GM13976 (cell line): ENCODE measurements around the gene DENND2C.

Experiments
- DNase-seq: peaks from one replicate; pipeline ENCODE4 v3.0.0; 2012; ENCODE audit warnings: low spot score
- in situ Hi-C: fragments of 300-500 bp; cut with MboI; formaldehyde crosslinking; loops from one replicate; pipeline ENCODE4 v1.12.0; 2022; ENCODE audit warnings: low sequenced_read_pairs, mixed read lengths, inconsistent platforms; ENCODE audit not compliant: unreplicated experiment
- TF ChIP-seq, protein P1 (sequence below): IDR thresholded peaks from 2 replicates; pipeline ENCODE4 v1.5.1; 2012; ENCODE audit warnings: borderline replicate concordance, mild to moderate bottlenecking; ENCODE audit not compliant: insufficient read depth; ENCODE audit errors: extremely low read depth, missing control alignments, control extremely low read depth

The DENND2C gene

DNA sequence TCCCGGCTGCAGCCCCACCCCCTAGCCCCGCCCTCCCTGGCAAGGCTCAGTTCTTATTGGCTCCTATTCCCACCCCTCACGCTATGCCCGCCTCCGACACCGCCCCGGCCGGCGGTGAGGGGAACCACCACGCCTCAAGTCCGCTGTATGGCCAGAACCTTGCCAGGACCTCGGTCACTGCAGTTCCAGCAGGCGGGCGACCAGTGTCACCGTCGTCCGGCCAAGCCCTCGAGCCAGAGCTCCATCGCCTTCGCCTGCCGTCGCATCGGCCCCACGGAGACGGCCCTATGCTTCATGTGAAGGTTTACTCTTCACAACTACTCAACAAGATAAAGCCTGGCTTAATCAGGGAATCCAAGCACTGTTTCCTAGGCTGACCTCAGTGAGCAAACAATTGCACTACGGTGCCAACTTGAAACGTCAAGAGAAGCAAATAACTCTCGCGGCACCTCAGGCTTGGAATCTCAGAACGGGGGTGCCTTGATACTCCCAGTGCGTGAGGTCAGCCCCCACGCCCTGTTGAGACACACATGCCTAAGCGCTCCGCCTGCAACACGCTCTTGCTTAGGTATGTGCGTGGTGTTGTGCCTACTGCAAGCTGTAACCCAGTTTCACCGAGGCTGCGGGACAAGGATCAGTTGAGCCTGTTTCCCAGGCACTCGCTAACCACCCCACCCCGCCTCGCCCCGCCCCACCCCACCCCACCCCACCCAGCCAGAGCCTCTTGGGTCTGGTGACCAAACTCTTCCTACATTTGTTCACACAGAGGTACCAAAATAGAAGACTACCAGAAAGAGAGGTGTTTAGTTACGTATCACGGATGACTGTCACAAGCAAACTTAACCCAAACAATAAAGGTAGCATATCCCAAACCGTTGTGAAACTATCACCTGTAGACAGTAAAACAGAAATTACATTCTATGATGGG, 498 bp upstream of the DENND2C start:
- in situ Hi-C loops = no loop called here
- TF ChIP-seq, protein P1, sequence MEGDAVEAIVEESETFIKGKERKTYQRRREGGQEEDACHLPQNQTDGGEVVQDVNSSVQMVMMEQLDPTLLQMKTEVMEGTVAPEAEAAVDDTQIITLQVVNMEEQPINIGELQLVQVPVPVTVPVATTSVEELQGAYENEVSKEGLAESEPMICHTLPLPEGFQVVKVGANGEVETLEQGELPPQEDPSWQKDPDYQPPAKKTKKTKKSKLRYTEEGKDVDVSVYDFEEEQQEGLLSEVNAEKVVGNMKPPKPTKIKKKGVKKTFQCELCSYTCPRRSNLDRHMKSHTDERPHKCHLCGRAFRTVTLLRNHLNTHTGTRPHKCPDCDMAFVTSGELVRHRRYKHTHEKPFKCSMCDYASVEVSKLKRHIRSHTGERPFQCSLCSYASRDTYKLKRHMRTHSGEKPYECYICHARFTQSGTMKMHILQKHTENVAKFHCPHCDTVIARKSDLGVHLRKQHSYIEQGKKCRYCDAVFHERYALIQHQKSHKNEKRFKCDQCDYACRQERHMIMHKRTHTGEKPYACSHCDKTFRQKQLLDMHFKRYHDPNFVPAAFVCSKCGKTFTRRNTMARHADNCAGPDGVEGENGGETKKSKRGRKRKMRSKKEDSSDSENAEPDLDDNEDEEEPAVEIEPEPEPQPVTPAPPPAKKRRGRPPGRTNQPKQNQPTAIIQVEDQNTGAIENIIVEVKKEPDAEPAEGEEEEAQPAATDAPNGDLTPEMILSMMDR = no peak

DNA sequence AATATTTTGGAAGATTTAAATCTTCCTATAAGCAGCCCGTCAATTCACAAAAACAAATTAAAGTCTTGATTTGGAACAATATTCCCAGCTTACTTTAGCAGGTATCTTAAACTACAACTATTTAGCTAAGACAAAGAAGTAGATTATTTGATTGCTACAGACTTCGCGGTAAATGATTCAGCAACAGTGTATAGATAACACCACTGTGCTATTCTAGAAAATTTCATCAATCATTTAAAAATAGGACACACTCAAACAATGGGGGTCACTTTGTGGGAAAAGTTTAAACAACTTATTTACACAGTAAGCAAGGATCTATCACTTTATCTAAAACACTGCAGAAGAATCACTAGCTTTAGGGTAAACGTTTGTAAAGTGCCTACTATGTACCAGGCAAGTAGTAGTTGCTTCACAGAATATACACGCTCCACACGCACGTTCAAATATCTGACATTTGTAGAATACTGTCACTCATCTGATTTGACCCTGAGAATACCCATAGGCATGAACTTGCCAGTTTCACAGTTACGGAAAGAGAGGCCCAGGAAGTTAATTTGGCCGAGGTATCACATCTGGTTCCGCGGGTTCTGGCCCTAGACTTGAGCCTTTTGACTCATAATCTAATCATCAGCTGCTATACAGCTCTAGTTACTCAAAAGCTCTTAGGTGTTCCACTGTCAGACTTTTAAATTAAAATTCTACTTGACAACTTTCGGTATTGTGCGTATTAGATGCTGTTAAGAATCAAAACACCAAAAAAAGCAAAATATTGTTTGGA, 876 bp downstream of the DENND2C start:
- DNase-seq = no peak
- TF ChIP-seq, protein P1 = no peak
- in situ Hi-C loops = no loop called here

More for the DNA sequence above, 498 bp upstream of the DENND2C start:
- peak; percentile 97 for DNase-seq

DNA sequence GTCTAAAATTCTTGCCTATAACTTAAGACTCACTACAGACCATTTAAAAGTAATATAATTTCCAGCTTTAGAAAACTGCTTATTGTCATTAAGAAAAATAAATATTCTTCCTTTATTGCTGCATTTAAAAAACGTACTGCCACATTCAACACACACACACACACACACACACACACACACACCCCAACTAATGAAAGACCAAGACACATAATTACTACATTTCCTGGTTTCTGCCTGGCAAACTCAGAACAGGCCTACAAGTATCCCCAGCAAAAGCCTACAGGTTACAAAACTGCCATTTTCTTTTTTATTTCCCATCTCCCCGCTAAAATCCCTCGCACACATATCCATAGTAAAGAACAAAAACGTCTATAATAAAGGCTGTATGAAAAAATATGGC, 1.5 kb downstream of the DENND2C start:
- in situ Hi-C loops = no loop called here
- no peak for DNase-seq
- TF ChIP-seq, protein P1 = no peak

DNA sequence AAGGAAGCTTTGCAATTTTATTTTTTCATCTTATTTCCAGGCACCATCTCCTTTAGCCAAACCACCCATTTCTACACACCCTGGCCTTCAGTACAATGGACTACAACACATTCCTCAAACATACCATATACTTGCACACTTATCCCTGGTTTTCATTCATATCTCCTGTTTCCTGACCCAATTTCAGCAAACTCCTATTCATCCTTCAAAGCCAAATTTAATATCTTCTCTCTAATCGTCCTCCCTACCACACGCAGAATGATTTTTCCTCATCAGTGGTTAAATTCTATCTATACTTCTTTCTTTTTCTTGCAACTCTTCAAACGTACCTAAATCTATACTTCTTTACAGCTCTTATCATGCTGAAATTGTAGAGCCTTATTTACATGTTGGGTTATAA, 2.9 kb downstream of the DENND2C start:
- TF ChIP-seq, protein P1 = no peak
- in situ Hi-C loops = no loop called here
- no peak for DNase-seq

DNA sequence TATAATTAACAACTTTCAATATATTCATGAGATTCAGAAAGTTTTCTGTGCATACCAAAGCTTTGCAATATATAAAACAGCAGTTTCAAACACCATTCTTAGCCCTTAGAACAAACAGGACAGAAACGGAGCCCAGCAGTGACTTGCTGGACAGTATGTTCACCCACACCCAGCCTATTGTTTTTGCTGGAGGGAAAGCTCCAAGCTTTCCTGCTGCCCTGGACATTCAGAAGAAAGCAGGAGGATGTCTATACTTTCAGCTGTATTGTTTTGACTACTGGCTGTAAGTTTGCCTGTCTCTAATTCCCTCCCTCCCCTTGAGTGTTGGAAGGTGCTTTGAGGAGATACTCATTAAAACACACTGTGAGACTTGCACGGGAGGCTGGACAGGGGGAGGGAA, 9.6 kb downstream of the DENND2C start:
- DNase-seq = no peak
- TF ChIP-seq, protein P1 = no peak
- in situ Hi-C loops = no loop called here

DNA sequence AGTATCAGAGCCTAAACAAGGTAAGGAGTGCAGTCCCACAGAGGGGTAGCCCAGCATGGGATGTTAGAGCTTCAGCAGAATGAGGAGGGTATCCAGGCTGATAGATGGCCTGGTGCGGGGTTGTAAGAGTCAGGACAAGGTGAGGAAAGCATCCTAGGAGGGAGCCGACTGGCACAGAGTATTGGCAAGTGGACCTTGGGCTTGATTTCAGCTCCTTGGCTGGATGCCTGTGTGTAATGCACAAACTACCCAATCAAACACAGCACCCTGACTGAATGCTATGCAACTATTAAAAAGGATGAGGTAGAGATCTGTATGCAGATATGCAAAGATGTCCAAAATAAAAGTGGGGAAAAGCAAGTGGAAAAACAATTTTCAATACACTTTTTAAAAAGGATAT, 18.0 kb downstream of the DENND2C start:
- in situ Hi-C loops = no loop called here
- TF ChIP-seq, protein P1 = no peak
- DNase-seq = no peak
